Measurements from ENCODE around the gene FGFR3. TPM values are rescaled to one million over a fixed set of nuclear protein-coding genes. Genes with fewer than 3 reads are reported as not detected.
A peak's percentile ranks its signal among the peaks of the same experiment; 100 is the strongest.

Gene FGFR3
- total and polyA plus RNA-seq, 9 of the 15 experiments (the other 6 are each of a cell fraction or from before 2014, with no cell fraction given) = 1.2 to 60.4 (median 12.7) TPM

DNA sequence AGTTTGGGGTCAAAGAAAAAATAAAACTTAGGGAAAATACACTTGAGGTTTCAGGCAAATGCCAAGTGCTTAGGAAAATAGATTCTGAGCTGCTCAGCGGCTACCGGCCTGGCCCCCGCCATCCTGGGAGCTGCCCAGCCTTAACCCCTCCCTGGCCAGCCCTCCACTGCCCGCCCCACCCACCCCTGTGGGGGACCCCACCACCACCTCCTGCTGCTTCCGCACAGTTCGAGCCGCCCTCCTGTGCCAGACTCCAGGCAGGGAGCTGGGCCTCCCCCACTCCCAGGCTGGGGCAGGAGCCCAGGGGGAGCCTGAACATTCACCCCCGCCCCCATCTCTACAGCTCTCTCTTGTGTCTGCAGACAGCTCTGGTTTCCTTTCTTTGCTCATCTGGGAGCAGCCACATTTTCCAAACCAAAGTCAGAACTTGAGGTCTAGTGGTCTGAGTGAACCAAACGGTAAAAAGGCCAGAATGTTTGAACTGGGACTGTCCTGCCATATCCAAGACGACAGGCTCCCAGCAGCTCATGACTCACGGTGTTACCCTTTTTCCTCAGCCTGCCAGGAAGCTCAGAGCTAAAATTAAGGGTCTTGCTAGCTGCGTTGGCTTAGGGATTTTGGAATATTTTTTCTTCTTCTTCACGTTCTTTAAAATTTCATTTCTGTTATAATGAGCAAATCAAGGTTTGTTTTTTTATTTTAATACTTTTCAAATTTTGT, 4.7 kb upstream of the FGFR3 start (continued):
- TF ChIP-seq, protein P1, sequence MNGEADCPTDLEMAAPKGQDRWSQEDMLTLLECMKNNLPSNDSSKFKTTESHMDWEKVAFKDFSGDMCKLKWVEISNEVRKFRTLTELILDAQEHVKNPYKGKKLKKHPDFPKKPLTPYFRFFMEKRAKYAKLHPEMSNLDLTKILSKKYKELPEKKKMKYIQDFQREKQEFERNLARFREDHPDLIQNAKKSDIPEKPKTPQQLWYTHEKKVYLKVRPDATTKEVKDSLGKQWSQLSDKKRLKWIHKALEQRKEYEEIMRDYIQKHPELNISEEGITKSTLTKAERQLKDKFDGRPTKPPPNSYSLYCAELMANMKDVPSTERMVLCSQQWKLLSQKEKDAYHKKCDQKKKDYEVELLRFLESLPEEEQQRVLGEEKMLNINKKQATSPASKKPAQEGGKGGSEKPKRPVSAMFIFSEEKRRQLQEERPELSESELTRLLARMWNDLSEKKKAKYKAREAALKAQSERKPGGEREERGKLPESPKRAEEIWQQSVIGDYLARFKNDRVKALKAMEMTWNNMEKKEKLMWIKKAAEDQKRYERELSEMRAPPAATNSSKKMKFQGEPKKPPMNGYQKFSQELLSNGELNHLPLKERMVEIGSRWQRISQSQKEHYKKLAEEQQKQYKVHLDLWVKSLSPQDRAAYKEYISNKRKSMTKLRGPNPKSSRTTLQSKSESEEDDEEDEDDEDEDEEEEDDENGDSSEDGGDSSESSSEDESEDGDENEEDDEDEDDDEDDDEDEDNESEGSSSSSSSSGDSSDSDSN (IDR thresholded peaks at IDR 0.05; ENCODE audit: borderline replicate concordance in 1 of 2, low read depth in 2 of 2, low read length in 2 of 2) = peak in 1 of 2 experiments; percentile 70; a peak in 1 of 4 replicates
- TF ChIP-seq FOSL1 (tag; conservative IDR thresholded peaks at IDR 0.05) (peak; percentile 51; the same call in 1 of the 2 replicates), SP2 (IDR thresholded peaks at IDR 0.05; ENCODE audit: extremely low read depth, low read depth, low read length, poor library complexity, severe bottlenecking) (no peak), HDAC1 (IDR thresholded peaks at IDR 0.05) (peak in 1 of 2 experiments; percentile 46; a peak in 1 of 4 replicates), POLR2B (IDR thresholded peaks at IDR 0.05; ENCODE audit: low read depth, partially characterized antibody) (no peak), ZNF584 (CRISPR knock-in tag; IDR thresholded peaks at IDR 0.05; ENCODE audit: low read depth) (no peak), KDM1A (IDR thresholded peaks at IDR 0.05) (no peak), NFYB (IDR thresholded peaks at IDR 0.05; ENCODE audit: extremely low read depth, insufficient read length) (no peak), MXI1 (IDR thresholded peaks at IDR 0.05; ENCODE audit: low read depth, low read length) (no peak), CCNT2 (IDR thresholded peaks at IDR 0.05; ENCODE audit: borderline replicate concordance, extremely low read depth, insufficient read length, low read depth, low read length) (no peak), TAF1 (IDR thresholded peaks at IDR 0.05; ENCODE audit: control insufficient read depth, extremely low read depth, insufficient read depth, low read length, severe bottlenecking) (no peak), E2F3 (CRISPR knock-in tag; IDR thresholded peaks at IDR 0.05) (no peak), ZNF224 (CRISPR knock-in tag; IDR thresholded peaks at IDR 0.05) (no peak), ARID1B (IDR thresholded peaks at IDR 0.05) (peak; percentile 28; the same call in 1 of the 2 replicates), MED1 (CRISPR knock-in tag; IDR thresholded peaks at IDR 0.05; ENCODE audit: borderline replicate concordance) (no peak)
- TF ChIP-seq, protein P2, sequence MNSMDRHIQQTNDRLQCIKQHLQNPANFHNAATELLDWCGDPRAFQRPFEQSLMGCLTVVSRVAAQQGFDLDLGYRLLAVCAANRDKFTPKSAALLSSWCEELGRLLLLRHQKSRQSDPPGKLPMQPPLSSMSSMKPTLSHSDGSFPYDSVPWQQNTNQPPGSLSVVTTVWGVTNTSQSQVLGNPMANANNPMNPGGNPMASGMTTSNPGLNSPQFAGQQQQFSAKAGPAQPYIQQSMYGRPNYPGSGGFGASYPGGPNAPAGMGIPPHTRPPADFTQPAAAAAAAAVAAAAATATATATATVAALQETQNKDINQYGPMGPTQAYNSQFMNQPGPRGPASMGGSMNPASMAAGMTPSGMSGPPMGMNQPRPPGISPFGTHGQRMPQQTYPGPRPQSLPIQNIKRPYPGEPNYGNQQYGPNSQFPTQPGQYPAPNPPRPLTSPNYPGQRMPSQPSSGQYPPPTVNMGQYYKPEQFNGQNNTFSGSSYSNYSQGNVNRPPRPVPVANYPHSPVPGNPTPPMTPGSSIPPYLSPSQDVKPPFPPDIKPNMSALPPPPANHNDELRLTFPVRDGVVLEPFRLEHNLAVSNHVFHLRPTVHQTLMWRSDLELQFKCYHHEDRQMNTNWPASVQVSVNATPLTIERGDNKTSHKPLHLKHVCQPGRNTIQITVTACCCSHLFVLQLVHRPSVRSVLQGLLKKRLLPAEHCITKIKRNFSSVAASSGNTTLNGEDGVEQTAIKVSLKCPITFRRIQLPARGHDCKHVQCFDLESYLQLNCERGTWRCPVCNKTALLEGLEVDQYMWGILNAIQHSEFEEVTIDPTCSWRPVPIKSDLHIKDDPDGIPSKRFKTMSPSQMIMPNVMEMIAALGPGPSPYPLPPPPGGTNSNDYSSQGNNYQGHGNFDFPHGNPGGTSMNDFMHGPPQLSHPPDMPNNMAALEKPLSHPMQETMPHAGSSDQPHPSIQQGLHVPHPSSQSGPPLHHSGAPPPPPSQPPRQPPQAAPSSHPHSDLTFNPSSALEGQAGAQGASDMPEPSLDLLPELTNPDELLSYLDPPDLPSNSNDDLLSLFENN (IDR thresholded peaks at IDR 0.05; ENCODE audit: low read depth in 2 of 2, low read length in 2 of 2) = no peak
